HepG2 (cell line): ENCODE results near the gene CYTH1. TPM values are rescaled to one million over a fixed set of nuclear protein-coding genes. Genes with fewer than 3 reads are reported as not detected.

Source experiments
- ATAC-seq: fragments of 200-7000 bp; cut with Tn5 transposase; 3 replicates; pipeline ENCODE4 v1.9.1; 2020; ENCODE audit warnings: mild to moderate bottlenecking, moderate library complexity
- BruUV-seq: library from RNA; stranded (reverse); fragments of 400-500 nt; replicated peaks from 2 replicates; lab custom pipeline; 2021; lab: Mats Ljungman, UMichigan
- CTCF ChIA-PET: fragments of 300-600 bp; formaldehyde crosslinking; extraction: SDS; loops from one replicate; lab custom pipeline; 2021; ENCODE audit warnings: low total read pairs, inconsistent platforms, low intra/inter-chr PET ratio; lab: Yijun Ruan, JAX
- POLR2A ChIA-PET: fragments of 350-600 bp; sonication (Branson Sonifier 250); formaldehyde crosslinking; loops from one replicate; lab custom pipeline; 2020; ENCODE audit warnings: antibody characterized with exemption, inconsistent platforms; lab: Yijun Ruan, JAX
- DNase-seq: peaks from one replicate; pipeline ENCODE4 v3.0.0-alpha.2; 2015; ENCODE audit warnings: low spot score
- FAIRE-seq: peaks from 3 replicates; lab custom pipeline; 2011; peaks lifted over from hg19 to GRCh38; lab: Jason Lieb, UNC
- H2AFZ ChIP-seq: one replicate; pipeline ENCODE4 v1.6.1; 2011; ENCODE audit warnings: low read length, inconsistent platforms
- H3K27ac ChIP-seq: fragments of 300-600 bp; 3 replicates; pipeline ENCODE4 v1.8.0; 2011; ENCODE audit warnings: mixed run types, mild to moderate bottlenecking, mixed read lengths, low read length, inconsistent platforms; ENCODE audit not compliant: insufficient read depth; ENCODE audit errors: extremely low read length
- H3K27me3 ChIP-seq, 2 experiments: fragments of 200-600 bp in 1 of 2; 2 replicates in 1 of 2; 3 replicates in 1 of 2; pipeline versions ENCODE4 v1.6.0 to v1.8.0; 2011; ENCODE audit warnings: low read length in 2 of 2, mild to moderate bottlenecking in 2 of 2, moderate library complexity in 2 of 2, inconsistent platforms in 1 of 2; ENCODE audit not compliant: insufficient read depth in 2 of 2, control insufficient read depth in 1 of 2
- H3K36me3 ChIP-seq, 2 experiments: fragments of 200-600 bp in 1 of 2; replicated peaks in 1 of 2; 2 replicates in 1 of 2; 3 replicates in 1 of 2; pipeline versions ENCODE4 v1.5.1 to v1.8.0; 2011; ENCODE audit warnings: low read length in 2 of 2, inconsistent platforms in 1 of 2; ENCODE audit not compliant: insufficient read depth in 2 of 2, control insufficient read depth in 1 of 2
- H3K4me1 ChIP-seq: 2 replicates; pipeline ENCODE4 v1.5.1; 2012; ENCODE audit warnings: low read length, inconsistent platforms; ENCODE audit not compliant: insufficient read depth
- H3K4me2 ChIP-seq: 2 replicates; pipeline ENCODE4 v1.6.0; 2011; ENCODE audit warnings: low read depth, low read length, inconsistent platforms
- H3K4me3 ChIP-seq, 3 experiments: fragments of 200-600 bp in 1 of 3; sonication (generic), shearing (Covaris generic) in 1 of 3; replicated peaks in 1 of 3; 2 replicates each; pipeline ENCODE4 v1.5.1; 2011 to 2016; ENCODE audit warnings: low read length in 3 of 3, inconsistent platforms in 2 of 3, low read depth in 2 of 3, mild to moderate bottlenecking in 2 of 3, control low read depth in 1 of 3, mixed read lengths in 1 of 3; ENCODE audit not compliant: insufficient read depth in 1 of 3
- H3K79me2 ChIP-seq: one replicate; pipeline ENCODE4 v1.6.1; 2011; ENCODE audit warnings: low read length, inconsistent platforms; ENCODE audit not compliant: insufficient read depth
- H3K9ac ChIP-seq: 2 replicates; pipeline ENCODE4 v1.6.0; 2011; ENCODE audit warnings: mild to moderate bottlenecking, low read depth, low read length, inconsistent platforms; ENCODE audit not compliant: insufficient read depth
- H3K9me3 ChIP-seq: 2 replicates; pipeline ENCODE4 v1.5.1; 2012; ENCODE audit warnings: mild to moderate bottlenecking, low read length
- H4K20me1 ChIP-seq: 2 replicates; pipeline ENCODE4 v1.6.0; 2011; ENCODE audit warnings: inconsistent platforms, mild to moderate bottlenecking, low read length, moderate library complexity; ENCODE audit not compliant: insufficient read depth
- CENPX ChIP-seq: sonication (generic); formaldehyde crosslinking; IDR thresholded peaks from 2 replicates; pipeline ENCODE4 v1.9.0; 2021; ENCODE audit warnings: mild to moderate bottlenecking, missing genetic modification reagents, moderate library complexity
- CREB3 ChIP-seq: sonication (generic); formaldehyde crosslinking; IDR thresholded peaks from 2 replicates; pipeline ENCODE4 v1.5.0; 2020; ENCODE audit warnings: missing genetic modification reagents
- DBP ChIP-seq: sonication (generic); formaldehyde crosslinking; IDR thresholded peaks from 2 replicates; pipeline ENCODE4 v1.4.0; 2020; ENCODE audit warnings: missing genetic modification reagents; ENCODE audit errors: not compliant biosample characterization
- HNRNPK ChIP-seq: fragments of 200-400 bp; formaldehyde crosslinking; IDR thresholded peaks from 2 replicates; pipeline ENCODE4 v1.6.1; 2018; ENCODE audit warnings: low read length, low read depth, moderate library complexity, mild to moderate bottlenecking; ENCODE audit not compliant: poor library complexity, severe bottlenecking
- IRF1 ChIP-seq: sonication (generic); formaldehyde crosslinking; IDR thresholded peaks from 2 replicates; pipeline ENCODE4 v1.4.0; 2020; ENCODE audit warnings: low read depth, mild to moderate bottlenecking, missing genetic modification reagents
- NFKB2 ChIP-seq: sonication (generic); formaldehyde crosslinking; IDR thresholded peaks from 2 replicates; pipeline ENCODE4 v1.4.0; 2020; ENCODE audit warnings: missing genetic modification reagents, borderline replicate concordance
- RELA ChIP-seq: sonication (generic); formaldehyde crosslinking; IDR thresholded peaks from 2 replicates; pipeline ENCODE4 v1.4.0; 2020; ENCODE audit warnings: missing genetic modification reagents
- RFX3 ChIP-seq: IDR thresholded peaks from 2 replicates; pipeline ENCODE4 v1.6.1; 2016; ENCODE audit warnings: missing biosample characterization, missing genetic modification reagents
- SMYD3 ChIP-seq: sonication (generic); formaldehyde crosslinking; IDR thresholded peaks from 2 replicates; pipeline ENCODE4 v1.8.1; 2023; ENCODE audit warnings: mild to moderate bottlenecking, missing genetic modification reagents
- STAT5B ChIP-seq: sonication (generic); formaldehyde crosslinking; IDR thresholded peaks from 2 replicates; pipeline ENCODE4 v1.4.0; 2020; ENCODE audit warnings: missing genetic modification reagents
- TAF1 ChIP-seq: sonication (generic); formaldehyde crosslinking; IDR thresholded peaks from 2 replicates; pipeline ENCODE4 v1.4.0; 2020; ENCODE audit warnings: missing genetic modification reagents
- TBP ChIP-seq: sonication (generic); formaldehyde crosslinking; IDR thresholded peaks from 2 replicates; pipeline ENCODE4 v1.5.0; 2020; ENCODE audit warnings: missing genetic modification reagents
- U2AF1 ChIP-seq: fragments of 200-400 bp; formaldehyde crosslinking; optimal IDR thresholded peaks from 2 replicates; pipeline ENCODE3; 2017; ENCODE audit warnings: mild to moderate bottlenecking, low read depth, low read length
- YEATS2 ChIP-seq: sonication (generic); formaldehyde crosslinking; IDR thresholded peaks from 2 replicates; pipeline ENCODE4 v1.4.0; 2020; ENCODE audit warnings: missing genetic modification reagents, borderline replicate concordance
- ZBTB2 ChIP-seq: sonication (generic); formaldehyde crosslinking; IDR thresholded peaks from 2 replicates; pipeline ENCODE4 v1.8.0; 2022; ENCODE audit warnings: low read depth, missing genetic modification reagents
- ZNF414 ChIP-seq: sonication (generic); formaldehyde crosslinking; IDR thresholded peaks from 2 replicates; pipeline ENCODE4 v1.5.0; 2020; ENCODE audit warnings: missing genetic modification reagents
- ZNF670 ChIP-seq: sonication (generic); formaldehyde crosslinking; IDR thresholded peaks from 2 replicates; pipeline ENCODE4 v1.8.0; 2022; ENCODE audit warnings: mild to moderate bottlenecking, missing genetic modification reagents, borderline replicate concordance
- ZNF674 ChIP-seq: sonication (generic); formaldehyde crosslinking; IDR thresholded peaks from 2 replicates; pipeline ENCODE4 v1.5.0; 2020; ENCODE audit warnings: low read depth, mild to moderate bottlenecking, missing genetic modification reagents
- ZNF790 ChIP-seq: sonication (generic); formaldehyde crosslinking; IDR thresholded peaks from 2 replicates; pipeline ENCODE4 v1.8.0; 2022; ENCODE audit warnings: missing genetic modification reagents, mild to moderate bottlenecking, borderline replicate concordance
- WGBS: methylation state at CpG from one replicate; pipeline ENCODE4 v1.1.6; 2017; ENCODE audit warnings: low lambda C conversion rate; 5-methylcytosine and 5-hydroxymethylcytosine counted together
- in situ Hi-C: cut with HindIII; loops from 2 replicates; pipeline ENCODE4 v1.10.0; 2017; ENCODE audit warnings: low pct_unique_long_range_greater_than_20kb; ENCODE audit not compliant: extremely low pct_ligation_motif_present
- intact Hi-C: fragments of 100-400 bp; cut with micrococcal nuclease; formaldehyde crosslinking; loops from one replicate; pipeline ENCODE4 v1.10.0; 2022; ENCODE audit not compliant: unreplicated experiment
- polyA plus RNA-seq, 8 experiments: library from polyadenylated mRNA; depleted of rRNA in 3 of 8; stranded (reverse) in 7 of 8; unstranded in 1 of 8; fragments of >200 nt; fragmentation: Illumina TruSeq in 4 of 8; extraction: Trizol in 4 of 8; gene quantifications; 2 replicates each; pipeline versions ENCODE4 v1.2.1 to v1.2.3, GENCODE V29; 2011 to 2016; ENCODE audit warnings: low read depth in 4 of 8, missing spikeins in 1 of 8, mixed read lengths in 1 of 8; ENCODE audit not compliant: insufficient read depth in 1 of 8
- total RNA-seq, 5 experiments: library from RNA; depleted of rRNA; stranded (reverse); fragments of >200 nt; fragmentation: Illumina TruSeq; extraction: Trizol; gene quantifications; 2 replicates each; pipeline ENCODE4 v1.2.3, GENCODE V29; 2016; ENCODE audit warnings: low read depth in 1 of 5

Gene CYTH1
- total and polyA plus RNA-seq, 2 of the 13 experiments (the other 11 are each of a cell fraction or from before 2014, with no cell fraction given): 20.1 to 48.9 TPM

GRCh38 chr17:78732354-78732753, 49.7 kb downstream of the CYTH1 start (continued):
- TF ChIP-seq YEATS2 (CRISPR knock-in tag): no peak
- no peak for TF ChIP-seq CENPX (CRISPR knock-in tag)

- no peaks in the 10 kb centered on the region; a peak in 1 of 5 replicates for H3K36me3 ChIP-seq
- WGBS: 92% methylated on average over 5 of the region's 5 CpGs
- in situ Hi-C loops (no loop called here), intact Hi-C loops (no loop called here)
- H3K4me3 ChIP-seq: no peak overlapping the region
- no peak overlapping the region for H2AFZ ChIP-seq
- no peak overlapping the region for H3K9ac ChIP-seq
- H3K27ac ChIP-seq: no peak overlapping the region
- ATAC-seq (no peak), DNase-seq (no peak), FAIRE-seq (no peak)
- no peaks in the 10 kb centered on the region for H3K27me3 ChIP-seq
- peaks cover 62% of the 10 kb centered on the region for H3K79me2 ChIP-seq
- no TSS peak for BruUV-seq
- no peaks in the 10 kb centered on the region for H3K9me3 ChIP-seq
- POLR2A ChIA-PET: no interaction called here
- no peak overlapping the region for H3K4me2 ChIP-seq
- CTCF ChIA-PET: no interaction called here
- TF ChIP-seq SMYD3 (CRISPR knock-in tag): no peak
- TF ChIP-seq HNRNPK: no peak
- no peak for TF ChIP-seq U2AF1
- TF ChIP-seq ZNF674 (CRISPR knock-in tag): no peak
- TF ChIP-seq RELA (CRISPR knock-in tag): no peak
- no peak for TF ChIP-seq ZNF670 (CRISPR knock-in tag)
- TF ChIP-seq ZNF790 (CRISPR knock-in tag): no peak
- TF ChIP-seq DBP (CRISPR knock-in tag): no peak
- TF ChIP-seq CREB3 (CRISPR knock-in tag): no peak
- TF ChIP-seq TAF1 (CRISPR knock-in tag): no peak
- no peak for TF ChIP-seq TBP
- no peak for TF ChIP-seq ZNF414 (CRISPR knock-in tag)
- no peak for TF ChIP-seq IRF1 (CRISPR knock-in tag)
- TF ChIP-seq ZBTB2: no peak
- no peak for TF ChIP-seq STAT5B (CRISPR knock-in tag)
- no peak for TF ChIP-seq NFKB2 (CRISPR knock-in tag)
- no peak for TF ChIP-seq RFX3 (CRISPR knock-in tag)
- H3K4me1 ChIP-seq: peaks cover 41% of the 10 kb centered on the region
- peaks cover 32% of the 10 kb centered on the region for H4K20me1 ChIP-seq
These were observed 50.2 kb downstream of the CYTH1 start for GRCh38 chr17:78731904-78732303.
